Upper lobe of right lung (tissue), 1 donor: ENCODE measurements around the gene ANKRD42. TPM values are rescaled to one million over a fixed set of nuclear protein-coding genes. Genes with fewer than 3 reads are reported as not detected.

Experiments used
- ATAC-seq: fragments of 200-7000 bp; cut with Tn5 transposase; one replicate; pipeline ENCODE4 v1.9.1; 2020; ENCODE audit warnings: mild to moderate bottlenecking, moderate library complexity
- DNase-seq: peaks from one replicate; pipeline ENCODE4 v3.0.0-alpha.2; 2020
- H3K27ac ChIP-seq: fragments of 200-600 bp; one replicate; pipeline ENCODE4 v1.8.0; 2022
- H3K27me3 ChIP-seq: fragments of 200-600 bp; one replicate; pipeline ENCODE4 v1.8.0; 2022; ENCODE audit warnings: mild to moderate bottlenecking
- H3K36me3 ChIP-seq: fragments of 200-600 bp; one replicate; pipeline ENCODE4 v1.8.0; 2022
- H3K4me1 ChIP-seq: fragments of 200-600 bp; one replicate; pipeline ENCODE4 v1.8.0; 2022
- H3K4me3 ChIP-seq: fragments of 200-600 bp; one replicate; pipeline ENCODE4 v1.8.0; 2022; ENCODE audit warnings: mild to moderate bottlenecking
- H3K9me3 ChIP-seq: fragments of 200-600 bp; one replicate; pipeline ENCODE4 v1.8.0; 2022
- CTCF ChIP-seq: fragments of 200-600 bp; IDR thresholded peaks from one replicate; pipeline ENCODE4 v1.8.0; 2022; ENCODE audit warnings: antibody characterized with exemption
- intact Hi-C: fragments of 100-400 bp; cut with DNase I; formaldehyde crosslinking; loops from one replicate; pipeline ENCODE4 v1.11.0; 2022
- total RNA-seq: library from RNA; stranded (reverse); fragmentation: NEBNext Ultra II Directional; extraction: Animal tissue kit (Norgen Biotek cat#: 25700); gene quantifications from one replicate; pipeline ENCODE4 v1.2.1, GENCODE V29; 2021
- donor health status: DM: no; HTN: yes; CAD: no; lungs with severe emphysema.

The ANKRD42 gene
- total RNA-seq, 1 donor from 2014 or later: 13.0 TPM

GRCh38 chr11:83285771-83286528, 92.4 kb downstream of the ANKRD42 start, which contains the start of gene CCDC90B:
Gene CCDC90B (minus strand): TSS chr11:83286367. CDS start chr11:83285972, 395 bp downstream.
- DNase-seq (peak; percentile 96), ATAC-seq (peak; percentile 97)
- Histone ChIP-seq H3K27ac (peak within 1 kb of the TSS; percentile 98), H3K4me1 (peaks cover 19% of the 10 kb centered on the region), H3K27me3 (no peaks in the 10 kb centered on the region), H3K36me3 (no peaks in the 10 kb centered on the region), H3K9me3 (no peaks in the 10 kb centered on the region), H3K4me3 (peak within 1 kb of the TSS; percentile 88)
- TF ChIP-seq CTCF: no peak
- intact Hi-C loops: no loop called here

GRCh38 chr11:83287631-83288030, 94.1 kb downstream of the ANKRD42 start:
- TF ChIP-seq CTCF: no peak
- Histone ChIP-seq H3K27ac (no peak overlapping the region), H3K27me3 (no peaks in the 10 kb centered on the region), H3K9me3 (no peaks in the 10 kb centered on the region), H3K4me3 (no peak overlapping the region), H3K4me1 (peaks cover 12% of the 10 kb centered on the region), H3K36me3 (no peaks in the 10 kb centered on the region)
- ATAC-seq (no peak), DNase-seq (no peak)
- intact Hi-C loops: no loop called here

- H3K36me3 ChIP-seq: no peaks in the 10 kb centered on the region
- TF ChIP-seq CTCF: peak; percentile 71
- H3K27ac ChIP-seq: no peak overlapping the region
- DNase-seq (no peak), ATAC-seq (peak; percentile 84)
- H3K4me1 ChIP-seq: peaks cover 5% of the 10 kb centered on the region
- H3K27me3 ChIP-seq: no peaks in the 10 kb centered on the region
- H3K4me3 ChIP-seq: no peak overlapping the region
- intact Hi-C loops: no loop called here
- no peaks in the 10 kb centered on the region for H3K9me3 ChIP-seq
These were observed 99.4 kb downstream of the ANKRD42 start for GRCh38 chr11:83292709-83293456.

- intact Hi-C loops: no loop called here
- Histone ChIP-seq H3K4me3 (no peak overlapping the region), H3K27ac (no peak overlapping the region), H3K9me3 (no peaks in the 10 kb centered on the region), H3K27me3 (no peaks in the 10 kb centered on the region), H3K36me3 (no peaks in the 10 kb centered on the region), H3K4me1 (peaks cover 5% of the 10 kb centered on the region)
- no peak for TF ChIP-seq CTCF
- ATAC-seq: no peak
- no peak for DNase-seq
These were observed 99.9 kb downstream of the ANKRD42 start for GRCh38 chr11:83293457-83293774.

GRCh38 chr11:83294208-83294607, 100.7 kb downstream of the ANKRD42 start:
- no peak overlapping the region for H3K27ac ChIP-seq
- no peaks in the 10 kb centered on the region for H3K36me3 ChIP-seq
- no peak for TF ChIP-seq CTCF
- H3K4me1 ChIP-seq: peaks cover 5% of the 10 kb centered on the region
- intact Hi-C loops: no loop called here
- H3K9me3 ChIP-seq: no peaks in the 10 kb centered on the region
- H3K27me3 ChIP-seq: no peaks in the 10 kb centered on the region
- no peak overlapping the region for H3K4me3 ChIP-seq
- DNase-seq (no peak), ATAC-seq (no peak)

Other genes with a start within 250 kb of the ANKRD42 start
- gene RAB30, start 121.8 kb upstream of the ANKRD42 start, total RNA-seq: 12.5 TPM
- gene PCF11, start 36.6 kb upstream of the ANKRD42 start, total RNA-seq: 54.5 TPM
- gene CCDC90B, start 92.7 kb downstream of the ANKRD42 start, total RNA-seq: 23.4 TPM